Mucosa of rectum (tissue), 2 donors: ENCODE data around the gene CCDC61.

Source experiments
- H3K27ac ChIP-seq, 2 donors: one replicate each; pipeline ENCODE4 v1.7.0; 2013; ENCODE audit warnings: inconsistent platforms in 2 of 2, low read depth in 2 of 2, low read length in 2 of 2
- H3K27me3 ChIP-seq, 2 donors: one replicate each; pipeline ENCODE4 v1.7.0; 2013; ENCODE audit warnings: low read length in 2 of 2; ENCODE audit not compliant: control insufficient read depth in 2 of 2, insufficient read depth in 2 of 2
- H3K36me3 ChIP-seq, 2 donors: one replicate each; pipeline ENCODE4 v1.7.0; 2013; ENCODE audit warnings: low read length in 2 of 2; ENCODE audit not compliant: control insufficient read depth in 2 of 2, insufficient read depth in 2 of 2
- H3K4me1 ChIP-seq, 2 donors: one replicate each; pipeline ENCODE4 v1.7.0; 2013; ENCODE audit warnings: low read length in 2 of 2, mild to moderate bottlenecking in 1 of 2; ENCODE audit not compliant: control insufficient read depth in 2 of 2, insufficient read depth in 2 of 2
- H3K4me3 ChIP-seq, 2 donors: one replicate each; pipeline ENCODE4 v1.7.0; 2013; ENCODE audit warnings: low read length in 2 of 2
- H3K9ac ChIP-seq, 2 donors: one replicate each; pipeline ENCODE4 v1.7.0; 2013; ENCODE audit warnings: low read length in 2 of 2, low read depth in 1 of 2, mild to moderate bottlenecking in 1 of 2
- H3K9me3 ChIP-seq, 2 donors: one replicate each; pipeline ENCODE4 v1.7.0; 2013; ENCODE audit warnings: low read length in 2 of 2; ENCODE audit not compliant: control insufficient read depth in 2 of 2
- donor health status: healthy.
- donor health status: Normal muscosa, but diverticular disease.

CCDC61 gene

DNA sequence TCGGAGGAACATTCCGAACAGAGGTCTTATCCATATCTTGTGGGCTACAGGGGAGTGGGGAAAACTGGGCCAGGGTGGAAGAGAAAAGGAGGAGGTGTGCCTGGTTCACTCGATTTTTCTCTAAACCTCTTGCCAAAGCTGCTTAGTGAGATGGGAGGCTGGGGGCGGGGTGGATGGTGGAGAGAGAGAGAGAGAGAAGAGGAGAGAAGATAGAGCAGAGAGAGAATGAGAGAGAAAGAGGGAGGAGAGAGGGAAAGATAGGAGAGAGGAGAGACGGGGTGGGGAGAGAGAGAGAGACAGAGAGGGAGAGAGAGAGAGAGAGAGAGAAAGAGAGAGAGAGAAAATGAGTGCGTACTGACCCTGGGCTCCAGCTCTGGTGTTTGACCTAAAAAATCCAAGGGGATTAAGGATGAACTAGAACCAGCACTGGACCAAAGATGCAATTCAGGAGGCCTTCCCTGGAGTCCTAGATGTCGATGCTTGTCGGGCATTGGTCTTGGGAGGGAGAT, 35.7 kb upstream of the CCDC61 start:
- H3K4me3 ChIP-seq: no peak overlapping the region
- no peak overlapping the region for H3K27ac ChIP-seq
- no peak overlapping the region for H3K9ac ChIP-seq
- peaks cover 0 to 12% of the 10 kb centered on the region in 2 donors for H3K27me3 ChIP-seq
- H3K9me3 ChIP-seq: no peaks in the 10 kb centered on the region
- H3K4me1 ChIP-seq: no peaks in the 10 kb centered on the region
- H3K36me3 ChIP-seq: no peaks in the 10 kb centered on the region

DNA sequence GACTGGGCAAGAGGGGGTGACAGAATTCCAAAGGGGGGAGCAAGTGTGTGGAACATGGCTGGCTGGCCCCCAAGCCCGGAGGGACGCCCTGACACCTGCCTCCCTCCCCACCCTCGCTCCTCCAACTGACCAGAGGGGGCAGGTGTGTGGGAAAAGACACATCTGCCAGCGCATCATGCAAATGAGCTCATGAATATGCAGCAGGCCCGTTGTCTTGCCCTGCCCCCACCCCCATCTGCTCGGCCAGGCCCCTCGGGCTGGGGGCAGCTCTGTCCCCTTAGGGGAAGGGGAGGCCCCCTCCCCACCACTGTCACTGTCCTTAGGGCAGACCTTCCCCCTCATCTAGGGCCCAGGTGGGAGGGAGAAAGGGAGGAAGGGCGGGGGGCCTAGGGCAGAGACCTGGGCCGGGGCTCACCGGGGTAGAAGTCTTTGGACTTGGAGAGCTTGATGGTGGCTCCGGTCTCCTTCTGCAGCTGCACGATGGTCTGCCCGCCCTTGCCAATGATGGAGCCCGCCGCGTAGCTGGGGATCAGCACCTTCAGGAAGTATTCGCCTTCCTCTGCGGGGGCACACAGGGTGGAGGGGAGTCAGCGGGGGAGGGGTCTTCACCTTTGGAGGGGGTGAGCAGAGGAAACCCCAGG, 34.6 kb upstream of the CCDC61 start:
- Histone ChIP-seq H3K4me1 (no peaks in the 10 kb centered on the region), H3K9me3 (no peaks in the 10 kb centered on the region), H3K27ac (no peak overlapping the region), H3K27me3 (peaks cover 0 to 12% of the 10 kb centered on the region in 2 donors), H3K9ac (no peak overlapping the region), H3K36me3 (no peaks in the 10 kb centered on the region), H3K4me3 (no peak overlapping the region)

DNA sequence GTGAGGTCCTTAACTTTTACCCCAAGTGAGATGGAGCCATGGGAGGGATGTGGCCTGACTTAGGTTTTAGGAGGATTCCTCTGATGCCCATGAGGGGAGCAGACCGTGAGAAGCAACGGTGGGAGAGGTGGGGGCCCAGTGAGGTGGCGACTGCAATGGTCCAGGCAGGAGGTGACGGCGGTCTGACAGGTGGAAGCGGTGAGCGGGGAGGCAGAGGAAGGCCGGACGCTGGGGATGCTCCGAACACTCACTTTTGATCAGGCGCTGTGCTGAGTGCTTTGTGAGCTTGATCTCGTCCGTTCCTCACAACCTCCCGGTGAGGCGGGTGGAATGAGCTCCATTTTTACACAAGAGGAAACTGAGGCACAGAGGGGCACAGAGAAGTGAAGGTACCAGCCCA, 33.2 kb upstream of the CCDC61 start:
- Histone ChIP-seq H3K27ac (no peak overlapping the region), H3K9ac (no peak overlapping the region), H3K4me3 (no peak overlapping the region), H3K27me3 (peaks cover under 1 to 12% of the 10 kb centered on the region in 2 donors), H3K36me3 (no peaks in the 10 kb centered on the region), H3K9me3 (no peaks in the 10 kb centered on the region), H3K4me1 (no peaks in the 10 kb centered on the region)

DNA sequence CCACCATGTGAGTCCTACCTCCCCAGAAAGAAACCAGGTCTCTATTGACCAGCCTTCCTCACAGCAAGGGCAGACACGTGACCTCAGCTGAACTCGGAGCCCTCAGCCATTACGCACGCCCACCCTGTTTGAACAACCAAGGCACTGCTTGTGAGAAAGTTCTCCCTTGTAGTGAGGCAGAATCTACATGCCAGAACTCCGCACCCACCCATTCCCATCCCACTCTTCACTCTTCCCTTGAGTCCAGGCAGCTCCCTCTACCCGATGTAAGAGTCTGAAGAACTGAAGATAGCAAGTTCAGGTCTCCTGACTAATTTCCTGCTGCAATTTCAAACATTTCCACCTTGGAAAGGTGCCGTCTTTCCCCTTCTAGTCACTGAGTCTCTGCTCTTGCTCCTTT, 28.0 kb upstream of the CCDC61 start:
- no peaks in the 10 kb centered on the region for H3K4me1 ChIP-seq
- no peak overlapping the region for H3K27ac ChIP-seq
- H3K4me3 ChIP-seq: no peak overlapping the region
- no peaks in the 10 kb centered on the region for H3K36me3 ChIP-seq
- H3K27me3 ChIP-seq: peaks cover 20 to 32% of the 10 kb centered on the region in 2 donors
- H3K9ac ChIP-seq: no peak overlapping the region
- peaks cover 0 to 1% of the 10 kb centered on the region in 2 donors for H3K9me3 ChIP-seq

DNA sequence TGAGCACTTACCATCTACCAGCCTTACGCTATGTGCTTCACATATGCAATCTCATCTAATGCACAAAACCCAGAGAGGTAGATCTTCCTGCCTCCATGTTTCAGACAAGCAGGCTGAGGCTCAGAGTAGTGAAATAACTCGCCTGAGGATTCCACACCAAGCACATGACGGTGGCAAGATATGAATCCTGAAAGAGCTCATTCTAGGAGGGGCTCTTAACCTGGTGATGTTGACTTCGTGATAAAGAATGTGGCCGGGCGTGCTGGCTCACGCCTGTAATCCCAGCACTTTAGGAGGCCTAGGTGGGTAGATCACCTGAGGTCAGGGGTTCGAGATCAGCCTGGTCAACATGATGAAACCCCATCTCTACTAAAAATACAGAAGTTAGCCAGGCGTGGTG, 26.6 kb upstream of the CCDC61 start:
- Histone ChIP-seq H3K27me3 (peaks cover 25 to 37% of the 10 kb centered on the region in 2 donors), H3K27ac (no peak overlapping the region), H3K4me3 (no peak overlapping the region), H3K4me1 (peaks cover 0 to 2% of the 10 kb centered on the region in 2 donors), H3K9me3 (peaks cover 0 to 3% of the 10 kb centered on the region in 2 donors), H3K36me3 (no peaks in the 10 kb centered on the region), H3K9ac (no peak overlapping the region)

DNA sequence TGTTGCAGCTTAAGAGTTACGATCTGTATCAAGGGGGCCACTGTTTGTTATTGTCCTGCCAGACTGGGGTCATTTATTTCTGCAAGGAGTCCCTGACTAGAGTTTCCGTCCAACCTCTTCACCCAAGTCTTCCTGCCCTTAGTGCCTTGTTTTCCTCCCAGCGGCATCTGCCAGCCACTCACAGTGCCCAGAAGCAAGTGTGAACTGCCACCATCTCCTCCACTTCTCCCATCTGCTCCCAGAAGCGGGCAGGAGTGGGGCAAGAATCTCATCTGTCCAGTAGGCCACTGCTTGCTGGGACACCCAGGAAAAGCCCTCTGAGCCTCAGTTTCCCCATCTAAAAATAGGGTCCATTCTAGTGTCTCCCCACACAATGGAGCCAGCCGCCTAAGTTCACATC, 25.6 kb upstream of the CCDC61 start:
- Histone ChIP-seq H3K36me3 (no peaks in the 10 kb centered on the region), H3K27me3 (peaks cover 31 to 44% of the 10 kb centered on the region in 2 donors), H3K4me1 (peaks cover 0 to 2% of the 10 kb centered on the region in 2 donors), H3K27ac (no peak overlapping the region), H3K9me3 (peaks cover 0 to 3% of the 10 kb centered on the region in 2 donors), H3K9ac (no peak overlapping the region), H3K4me3 (no peak overlapping the region)

DNA sequence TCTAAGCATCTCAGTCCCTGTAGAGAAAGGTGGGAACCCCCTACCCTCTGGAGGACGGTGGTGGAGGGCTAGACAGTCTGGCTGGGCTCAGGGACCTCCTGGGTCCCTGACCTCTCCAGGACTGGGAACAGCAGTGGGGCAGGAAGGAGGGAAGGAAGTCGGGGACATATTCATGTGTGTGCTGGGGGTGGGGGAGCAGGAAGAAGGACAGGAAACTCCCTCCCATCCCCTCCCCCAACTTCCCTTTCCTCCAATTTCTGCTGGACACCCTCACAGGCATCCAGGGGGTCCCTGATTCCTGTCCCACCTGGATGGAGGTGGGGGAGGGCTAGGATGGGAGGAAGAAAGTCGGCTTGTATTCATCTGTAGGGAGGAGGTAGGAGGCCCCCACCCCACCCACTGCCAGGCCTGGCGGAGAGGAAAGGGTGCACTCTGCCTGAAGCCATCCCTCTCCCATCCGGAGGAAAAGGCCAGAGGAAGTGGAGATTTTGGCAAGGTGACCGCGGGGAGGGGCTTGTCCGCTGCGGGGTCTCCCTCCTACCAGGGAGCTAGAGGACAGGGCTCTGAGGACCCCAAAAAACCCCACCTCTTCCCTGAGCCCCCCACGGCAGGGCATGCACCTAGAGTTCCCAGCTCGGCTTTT, 23.9 kb upstream of the CCDC61 start:
- H3K9me3 ChIP-seq: peaks cover 0 to 3% of the 10 kb centered on the region in 2 donors
- H3K36me3 ChIP-seq: no peaks in the 10 kb centered on the region
- H3K27ac ChIP-seq: no peak overlapping the region
- peaks cover 0 to 2% of the 10 kb centered on the region in 2 donors for H3K4me1 ChIP-seq
- peak overlapping the region in 1 of 2 donors; percentile 9 for H3K4me3 ChIP-seq
- H3K9ac ChIP-seq: no peak overlapping the region
- peaks cover 38 to 57% of the 10 kb centered on the region in 2 donors for H3K27me3 ChIP-seq

DNA sequence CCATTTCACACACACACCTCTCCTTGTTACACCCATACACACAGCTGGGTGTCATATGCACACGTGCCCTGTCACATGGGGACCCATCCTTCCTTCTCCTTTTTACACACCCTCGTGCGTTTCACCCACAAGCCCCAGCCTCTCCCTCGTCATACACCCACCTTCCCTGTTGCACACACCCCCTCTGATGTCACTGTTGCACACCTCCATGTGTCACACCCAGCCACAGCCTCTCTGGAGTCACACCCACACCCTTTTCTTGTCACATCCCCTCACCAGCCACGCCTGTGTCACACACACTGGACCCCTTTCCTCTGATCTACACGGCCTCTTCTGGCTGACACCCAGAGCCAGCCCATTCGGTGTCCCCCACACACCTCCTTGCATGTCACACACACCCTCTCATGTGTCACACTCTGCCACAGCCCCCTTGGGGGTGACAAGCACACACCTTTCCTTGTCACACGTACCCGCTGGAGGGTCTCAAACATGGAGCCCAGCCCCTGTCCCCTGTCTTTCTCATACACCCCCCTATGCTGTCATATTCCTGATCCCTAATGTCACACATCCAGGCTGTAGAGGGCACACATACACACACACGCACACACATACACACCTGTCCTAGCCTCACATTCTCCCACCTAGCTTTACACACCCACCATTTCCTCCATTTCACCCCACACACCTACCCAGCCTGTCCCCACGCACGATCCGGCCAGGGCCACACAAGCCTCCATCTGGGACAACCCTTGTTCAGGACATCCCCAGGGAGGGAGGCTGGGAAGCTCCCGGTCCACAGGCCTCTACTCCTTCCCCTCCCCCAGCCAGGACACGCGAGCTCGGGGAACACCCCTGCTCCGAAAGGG, 23.0 kb upstream of the CCDC61 start:
- peak overlapping the region in 1 of 2 donors; percentile 9 for H3K4me3 ChIP-seq
- H3K36me3 ChIP-seq: no peaks in the 10 kb centered on the region
- no peak overlapping the region for H3K9ac ChIP-seq
- peaks cover 0 to 2% of the 10 kb centered on the region in 2 donors for H3K4me1 ChIP-seq
- H3K27me3 ChIP-seq: peaks cover 34 to 57% of the 10 kb centered on the region in 2 donors
- H3K9me3 ChIP-seq: peaks cover 0 to 3% of the 10 kb centered on the region in 2 donors
- no peak overlapping the region for H3K27ac ChIP-seq

DNA sequence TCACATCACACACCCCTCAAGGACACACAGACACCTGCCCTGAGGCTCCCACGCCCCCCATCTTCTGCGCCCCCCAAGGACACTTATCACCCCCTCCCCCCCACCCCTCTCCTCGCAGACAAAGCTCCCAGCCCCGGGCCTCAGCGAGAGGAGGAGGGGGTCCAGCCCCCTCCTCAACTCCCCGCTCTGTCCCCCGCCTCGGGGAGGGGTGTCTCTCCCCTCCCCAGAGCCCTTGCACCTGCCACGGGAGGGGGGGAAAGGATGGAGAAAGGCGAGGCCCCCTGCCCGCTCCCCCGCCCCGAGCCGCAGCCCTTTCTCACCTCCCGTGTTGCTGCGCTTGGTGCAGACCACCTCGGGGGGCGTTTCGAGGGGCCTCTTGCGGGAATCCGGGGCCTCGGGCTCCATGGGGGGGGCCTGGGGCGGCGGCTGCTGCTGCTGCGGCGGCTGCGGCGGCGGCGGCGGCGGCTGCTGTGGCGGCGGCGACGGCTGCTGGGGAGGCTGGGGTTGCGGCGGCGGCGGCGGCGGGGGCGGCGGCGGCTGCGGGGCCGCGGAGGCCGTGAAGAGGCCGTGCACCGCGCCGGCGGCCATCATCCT, 22.2 kb upstream of the CCDC61 start:
- Histone ChIP-seq H3K27ac (no peak overlapping the region), H3K36me3 (no peaks in the 10 kb centered on the region), H3K9ac (no peak overlapping the region), H3K9me3 (peaks cover 0 to 3% of the 10 kb centered on the region in 2 donors), H3K27me3 (peaks cover 33 to 60% of the 10 kb centered on the region in 2 donors), H3K4me3 (no peak overlapping the region), H3K4me1 (peaks cover 0 to 2% of the 10 kb centered on the region in 2 donors)
